MM.1S (cell line): ENCODE data around the gene KCTD17.

Experiments
- CTCF ChIP-seq: fragments of 300-600 bp; sonication (generic); IDR thresholded peaks from 2 replicates; pipeline ENCODE4 v1.5.1; 2016; ENCODE audit warnings: antibody characterized with exemption, low read length, mixed read lengths
- EZH2 ChIP-seq: fragments of 300-600 bp; sonication (generic); optimal IDR thresholded peaks from 2 replicates; pipeline ENCODE3; 2017; ENCODE audit warnings: low read depth, mild to moderate bottlenecking, antibody characterized with exemption, low read length, mixed read lengths
- EZH2phosphoT487 ChIP-seq: fragments of 300-600 bp; sonication (generic); IDR thresholded peaks from 2 replicates; pipeline ENCODE4 v1.6.1; 2018; ENCODE audit warnings: antibody characterized with exemption, low read length

GRCh38 chr22:37010976-37011375 is 40.6 kb upstream of the KCTD17 start:
- no peak for TF ChIP-seq CTCF
- no peak for TF ChIP-seq EZH2phosphoT487
- no peak for TF ChIP-seq EZH2
